Activated T-helper 9 cell treated with anti-CD3 and anti-CD28 coated beads, Interleukin-2, amount 50 U/mL, for 16 hours (primary cell): ENCODE data around the gene TMF1.

Experiments
- DNase-seq: peaks from one replicate; pipeline ENCODE4 v3.0.0-alpha.2; 2020; ENCODE audit warnings: low read depth

Gene TMF1

DNA sequence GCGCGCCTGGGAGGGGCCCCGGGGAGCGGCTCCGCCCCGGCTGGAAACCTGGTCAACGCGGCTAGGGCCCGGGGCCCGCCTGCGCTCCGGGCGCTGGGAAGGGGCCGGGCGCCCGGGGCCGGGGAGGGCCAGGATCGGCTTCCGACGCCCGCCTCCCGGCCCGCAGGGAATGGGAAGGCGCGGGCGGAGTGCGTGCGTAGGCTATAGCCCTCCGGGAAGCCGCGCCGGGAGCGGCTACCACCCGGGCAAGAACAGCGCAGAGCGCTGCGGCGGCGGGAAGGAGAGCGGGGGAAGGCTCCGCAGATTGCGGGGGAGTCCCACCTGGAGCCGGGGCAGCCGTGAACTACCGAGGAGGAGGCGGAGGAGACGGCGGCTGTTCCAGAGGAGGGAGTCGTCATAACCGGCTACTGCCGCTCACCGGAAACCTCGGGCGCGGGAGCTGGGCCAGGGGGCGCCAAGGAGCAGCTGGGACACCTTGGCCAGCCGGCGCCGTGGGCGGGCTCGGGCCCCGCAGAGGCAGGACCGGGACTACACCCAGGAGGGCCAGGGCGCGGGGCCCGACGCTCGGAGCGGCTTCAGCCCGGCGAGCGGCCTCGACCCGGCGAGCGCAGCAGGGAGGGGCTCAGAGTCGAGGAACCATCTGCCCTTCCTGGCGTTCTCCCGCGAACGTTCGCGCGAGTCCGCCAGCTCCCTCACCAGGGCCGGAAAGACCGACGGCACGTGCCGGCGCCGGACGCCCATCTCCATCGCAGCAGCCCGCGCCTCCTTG lies 38.7 kb downstream of the TMF1 start, which contains the start of gene EOGT:
EOGT (minus strand) TSS at position 432 of the 769 bp plus-strand sequence. CDS start 3,838 bp downstream, outside the sequence.
- DNase-seq, result peak; percentile 77

GRCh38 chr3:69012800-69013252 lies 39.3 kb downstream of the TMF1 start:
- peak; percentile 17 for DNase-seq

- DNase-seq, result no peak
Measured at GRCh38 chr3:69012100-69012799, 39.9 kb downstream of the TMF1 start.

DNA sequence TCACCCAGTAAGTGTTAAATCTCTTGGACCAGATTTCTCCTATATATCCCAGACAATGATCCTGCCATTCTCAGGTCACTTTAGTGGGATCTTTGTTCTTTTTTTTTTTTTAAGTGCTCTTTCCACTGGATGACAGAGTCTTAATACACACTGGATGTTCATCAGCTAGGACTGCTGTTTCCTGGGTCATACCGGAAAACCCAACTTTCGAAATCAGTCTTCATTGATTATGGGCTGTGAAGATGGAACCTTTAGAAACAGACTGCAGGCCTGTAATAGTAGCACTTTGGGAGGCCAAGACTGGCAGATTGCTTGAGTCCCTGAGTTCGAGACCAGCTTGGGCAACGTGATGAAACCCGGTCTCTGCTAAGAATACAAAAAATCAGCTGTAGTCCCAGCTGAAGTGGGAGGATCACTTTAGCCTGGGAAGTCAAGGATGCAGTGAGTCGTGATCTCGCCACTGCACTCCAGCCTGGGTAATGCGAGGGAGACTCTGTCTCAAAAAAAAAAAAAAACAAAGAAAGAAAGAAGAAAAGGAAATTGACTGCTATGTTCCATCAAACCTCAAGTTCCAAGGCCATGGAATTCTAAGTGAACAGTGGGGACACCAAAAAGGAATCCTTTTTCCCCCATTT lies 40.9 kb downstream of the TMF1 start:
- DNase-seq, result no peak

DNA sequence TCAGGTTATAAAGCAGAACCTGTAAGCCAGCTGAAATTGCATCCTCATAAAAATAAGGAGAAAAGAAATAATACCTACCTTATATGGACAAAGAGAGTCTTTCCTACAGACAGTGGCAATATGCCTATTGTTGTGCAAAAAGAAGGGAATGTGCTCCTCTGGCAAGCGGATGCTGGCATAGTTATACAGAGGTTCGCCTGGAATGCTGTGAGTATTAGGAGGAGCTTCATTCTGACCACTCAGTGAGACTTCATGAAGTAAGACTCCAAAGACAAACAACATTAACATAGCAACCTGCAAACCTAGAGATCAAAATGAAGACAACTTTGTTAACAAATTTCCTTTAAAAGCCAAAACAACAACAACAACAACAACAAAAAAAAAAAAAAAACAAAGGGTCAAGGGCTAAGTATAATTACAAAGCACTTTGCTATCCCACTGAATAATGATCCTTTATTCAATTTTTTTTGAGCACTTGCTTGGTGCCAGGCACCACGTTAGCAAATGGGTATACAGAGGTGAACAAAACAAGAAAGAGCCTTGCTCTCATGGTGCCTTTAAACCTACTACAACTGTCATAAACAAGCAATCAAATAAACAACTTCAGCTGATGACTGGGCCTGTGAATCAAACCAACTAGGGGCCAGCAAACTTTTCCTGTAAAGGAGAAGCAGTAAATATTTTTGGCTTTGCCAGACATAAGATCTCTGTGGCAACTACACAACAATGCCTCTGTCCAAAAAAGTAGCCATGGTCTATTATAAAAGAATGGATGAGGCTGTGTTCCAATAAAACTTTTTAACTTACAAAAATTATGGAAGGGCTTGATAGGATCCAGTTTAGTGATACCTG lies 42.3 kb downstream of the TMF1 start:
- DNase-seq, result no peak

DNA sequence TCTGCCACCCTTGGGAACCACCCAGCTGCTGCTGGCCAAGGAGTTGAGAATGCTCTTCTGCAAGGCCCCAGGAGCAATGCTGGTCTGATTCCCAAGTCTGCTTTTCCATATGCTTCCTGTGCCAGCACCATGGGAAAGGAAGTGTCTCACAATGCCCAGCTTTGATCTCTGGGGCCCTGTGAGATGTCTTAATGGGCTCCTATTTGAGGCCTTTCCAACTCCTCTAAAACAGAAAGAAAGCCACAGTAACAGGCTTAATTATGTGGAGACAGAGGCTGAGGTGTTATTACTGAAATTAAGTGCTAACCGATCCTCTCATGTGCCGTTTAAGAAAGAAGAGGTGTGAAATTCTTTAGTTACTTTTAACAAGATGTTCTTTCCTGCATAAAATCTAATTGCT lies 43.2 kb downstream of the TMF1 start:
- DNase-seq, result no peak

DNA sequence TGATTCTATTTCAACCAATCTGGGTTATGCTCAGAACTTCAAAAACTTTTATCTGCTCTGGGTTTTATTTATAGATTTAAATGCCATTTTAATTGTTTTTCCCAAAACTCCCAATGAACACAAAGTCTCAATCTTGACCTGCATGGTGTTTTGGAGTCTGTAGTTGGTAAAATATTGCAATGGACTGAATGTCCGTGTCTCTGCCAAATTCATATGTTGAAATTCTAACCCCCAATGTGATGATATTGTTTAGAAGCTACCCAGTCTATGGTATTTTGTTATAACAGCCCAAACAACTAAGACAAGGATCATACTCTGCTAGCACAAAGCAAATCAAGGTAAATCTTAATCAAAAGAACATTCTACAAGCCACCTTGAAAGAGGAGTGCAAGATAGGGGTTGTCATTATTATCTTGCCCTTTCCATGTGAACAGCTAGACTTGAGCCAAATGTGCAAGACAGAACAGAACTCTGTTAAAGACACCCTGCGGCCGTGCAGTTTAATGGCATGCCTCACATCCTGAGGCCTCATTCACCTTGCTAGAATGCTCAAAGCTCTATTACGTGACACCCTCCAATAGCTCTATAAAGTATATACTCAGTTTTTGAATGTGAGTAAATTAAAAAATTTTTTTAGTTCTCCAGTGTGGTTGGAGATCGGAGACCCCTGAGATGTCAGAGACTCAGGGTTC lies 46.2 kb downstream of the TMF1 start:
- no peak for DNase-seq

DNA sequence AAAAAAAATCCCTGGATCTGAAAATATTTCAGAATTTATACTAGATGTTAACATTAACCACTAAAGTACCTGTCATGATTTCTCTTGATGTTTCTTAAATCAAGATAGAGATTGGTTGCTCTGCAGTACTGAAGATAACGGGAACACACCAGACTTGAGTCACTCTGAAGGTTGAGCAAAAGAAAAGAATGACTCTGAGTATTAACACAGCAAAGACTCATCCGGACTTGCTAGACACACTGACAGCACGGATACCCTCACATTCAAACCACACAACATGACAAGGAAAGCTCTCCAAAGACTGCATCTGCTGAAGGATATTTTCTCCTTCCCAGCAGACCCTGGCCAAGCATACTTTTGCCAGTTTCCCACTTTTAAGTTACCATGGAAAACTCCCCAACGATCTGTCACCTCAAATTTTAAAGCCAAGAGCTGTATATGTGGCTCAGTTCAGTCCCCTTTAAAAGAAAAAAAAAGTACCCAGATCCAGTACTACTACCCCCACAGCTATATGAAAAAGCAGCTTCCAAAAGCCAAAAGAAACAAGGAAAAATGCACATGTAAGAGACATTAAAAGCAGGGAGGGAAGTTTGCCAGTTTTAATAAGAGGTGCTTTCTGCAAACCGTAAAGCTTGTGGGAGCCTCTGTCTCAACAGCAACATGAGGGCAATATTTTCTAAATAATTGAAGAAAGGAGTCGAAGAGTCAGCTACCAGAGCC lies 46.9 kb downstream of the TMF1 start:
- no peak for DNase-seq

DNA sequence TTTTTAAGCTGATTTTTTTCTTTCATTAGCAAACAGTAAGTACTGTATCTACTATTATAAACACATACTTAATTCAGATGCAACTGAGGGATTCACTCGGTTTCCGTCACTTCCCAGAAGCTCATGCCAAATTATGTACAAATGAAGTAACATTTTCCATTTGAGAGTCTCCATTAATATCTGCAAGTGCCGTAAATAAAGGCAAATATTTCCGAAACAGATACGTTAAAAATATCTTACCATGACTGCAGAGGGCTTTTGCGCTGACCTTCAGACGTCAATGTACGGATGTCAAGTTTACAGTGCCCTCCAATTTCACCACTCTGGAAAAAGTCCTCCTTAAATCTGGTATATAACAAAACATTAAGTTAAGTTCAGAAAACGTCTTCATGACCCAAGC lies 48.0 kb downstream of the TMF1 start:
- no peak for DNase-seq

DNA sequence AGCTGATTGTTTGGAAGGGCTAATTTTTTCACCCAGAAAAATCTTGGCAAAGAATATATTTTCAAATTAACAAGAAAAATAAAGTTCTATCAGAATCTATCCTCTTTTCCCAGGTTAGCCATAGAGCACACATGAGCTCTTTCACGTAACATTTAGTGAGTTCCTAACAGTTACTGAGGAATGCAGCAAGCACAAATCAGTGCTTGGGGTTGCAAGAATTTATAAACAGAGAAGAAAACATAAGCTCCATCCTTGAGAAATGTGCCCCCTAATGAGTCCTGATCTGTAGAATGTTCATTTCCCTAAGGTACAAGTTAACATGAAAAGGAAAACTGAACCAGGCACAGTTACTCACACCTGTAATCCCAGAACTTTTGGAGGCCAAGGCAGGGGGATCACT lies 52.5 kb downstream of the TMF1 start:
- DNase-seq, result no peak

DNA sequence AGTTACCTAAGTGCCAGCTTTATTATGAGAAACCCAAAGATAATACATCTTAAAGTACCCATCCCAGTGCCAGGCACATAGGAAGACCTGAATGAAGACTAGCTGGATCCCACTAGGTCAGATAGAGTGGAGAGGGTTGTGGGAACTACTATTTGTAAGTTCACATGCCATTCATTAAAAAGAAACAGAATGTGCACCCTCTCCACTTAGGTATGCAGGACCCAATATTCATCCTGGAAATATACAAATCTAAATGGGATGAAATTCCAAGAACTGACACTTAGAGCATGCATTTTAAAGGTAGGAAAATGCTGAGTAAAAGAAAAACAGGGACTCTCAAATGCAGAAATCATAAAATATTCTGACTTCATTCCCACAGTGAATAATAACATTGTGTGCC lies 53.0 kb downstream of the TMF1 start:
- no peak for DNase-seq

DNA sequence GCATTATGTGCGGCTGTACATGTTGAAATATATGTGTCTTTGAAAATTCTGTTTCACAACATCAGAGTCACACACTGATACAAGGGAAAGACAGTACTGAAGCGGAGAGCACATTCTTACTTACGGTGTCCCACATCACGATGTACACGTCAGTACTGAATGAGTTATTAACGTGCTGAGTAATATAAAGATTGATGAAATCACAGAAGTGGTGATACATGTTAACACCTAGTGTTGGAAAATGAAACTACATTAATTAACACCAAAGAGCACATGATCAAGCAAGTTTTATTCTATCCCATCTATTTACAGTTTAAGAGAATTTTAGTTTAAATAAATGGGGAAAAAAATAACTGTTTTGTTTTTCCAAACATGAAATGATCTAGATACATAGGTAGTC lies 54.2 kb downstream of the TMF1 start:
- no peak for DNase-seq

GRCh38 chr3:68996356-68996995 lies 55.7 kb downstream of the TMF1 start:
- no peak for DNase-seq

DNA sequence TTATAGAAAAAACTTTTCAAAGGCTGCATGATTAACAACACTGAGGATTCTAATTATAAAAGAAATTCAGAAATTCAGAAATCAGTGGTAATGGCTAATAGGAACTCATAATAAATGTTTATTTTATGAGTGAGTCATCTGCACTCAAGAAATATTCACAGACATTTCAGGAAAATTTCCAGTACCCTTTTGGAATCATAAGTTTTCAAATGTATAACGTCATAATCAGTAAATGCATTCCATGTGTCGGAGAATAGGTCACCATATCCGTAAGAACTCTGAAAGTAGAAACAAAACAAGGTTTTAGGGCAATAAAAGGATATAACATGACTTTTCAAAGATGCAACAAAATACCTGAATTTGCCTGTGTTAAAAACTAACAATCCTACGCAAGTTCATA lies 63.4 kb downstream of the TMF1 start:
- DNase-seq, result no peak

DNA sequence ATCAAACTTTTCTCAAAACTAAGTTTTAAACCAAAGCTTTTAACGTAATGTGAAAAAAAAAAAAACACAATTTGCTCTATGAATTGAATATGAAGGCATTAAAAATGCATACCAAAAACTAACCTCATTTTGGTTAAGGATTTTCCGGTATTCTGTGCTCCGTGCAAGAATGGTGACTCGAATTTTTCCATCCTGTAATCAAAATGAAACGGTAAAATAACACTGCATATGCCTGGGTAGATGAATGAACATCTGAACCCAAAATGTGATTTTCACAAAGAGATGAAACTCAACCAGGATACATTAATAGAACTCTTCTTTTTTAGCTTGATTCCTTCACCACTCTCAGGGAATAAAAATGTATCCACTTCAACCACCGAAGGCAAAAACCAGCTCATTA lies 64.8 kb downstream of the TMF1 start:
- DNase-seq, result no peak

GRCh38 chr3:68986496-68987208 lies 65.5 kb downstream of the TMF1 start:
- DNase-seq, result no peak

DNA sequence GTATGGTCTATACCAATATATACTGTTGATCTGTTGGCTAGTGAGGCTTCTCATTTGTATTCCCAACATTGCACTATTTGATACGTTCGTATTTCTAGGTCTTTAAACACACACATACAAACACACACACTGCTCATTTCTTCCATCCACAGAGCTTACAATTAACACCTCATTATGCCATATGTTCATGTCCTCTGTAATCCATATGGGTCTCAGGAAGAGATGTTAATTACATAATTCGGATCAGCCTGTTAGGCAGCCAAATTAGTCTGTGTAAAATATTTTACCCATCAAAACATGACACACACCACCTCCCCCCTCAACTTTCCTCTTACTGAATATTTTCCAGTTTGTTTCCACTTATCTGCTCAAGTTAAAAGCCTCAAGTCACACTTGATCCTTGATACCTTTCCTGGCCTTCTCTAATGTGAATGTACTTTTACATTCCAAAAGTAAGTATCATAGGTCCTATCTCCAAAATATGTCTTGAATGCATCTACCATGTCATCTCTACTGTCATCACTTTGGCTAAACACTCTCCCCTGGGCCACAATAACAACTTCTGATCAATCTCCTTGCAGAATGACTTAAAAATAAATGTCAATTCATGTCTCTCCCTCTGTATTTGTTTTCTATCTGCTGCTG lies 66.9 kb downstream of the TMF1 start:
- DNase-seq, result no peak

DNA sequence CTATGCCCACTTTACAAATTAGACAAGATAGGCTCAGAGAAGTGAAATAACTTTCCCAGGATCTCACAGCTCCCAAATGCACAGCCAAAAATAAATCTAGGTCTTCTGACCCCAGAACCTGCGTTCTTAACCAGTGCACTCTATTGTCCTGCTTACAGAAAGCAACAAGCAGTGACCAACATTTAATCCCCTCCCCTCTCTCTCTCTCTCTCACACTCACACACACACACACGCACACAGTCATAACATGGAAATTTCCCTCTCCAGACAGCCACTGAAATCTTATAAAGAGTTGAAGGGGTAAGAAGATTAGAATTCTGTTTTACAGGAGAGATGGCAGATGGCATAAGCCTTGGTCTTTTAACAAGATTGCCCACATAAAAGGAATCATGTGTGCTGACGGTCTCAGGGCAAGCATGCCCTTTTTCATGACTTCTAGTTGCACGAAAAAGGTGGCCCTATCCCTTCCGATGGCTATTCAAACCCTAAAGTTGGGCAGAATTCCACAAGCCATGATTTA lies 68.1 kb downstream of the TMF1 start:
- no peak for DNase-seq
